Adrenal gland (tissue), 5 donors: Measurements from ENCODE around the gene LEKR1.
A peak's percentile ranks its signal among the peaks of the same experiment; 100 is the strongest.

Experiments used
- CTCF ChIP-seq, 6 experiments: fragments of 450-650 bp in 4 of 6; fragments of 200-600 bp in 2 of 6; sonication (generic) in 1 of 6; IDR thresholded peaks; 1 replicate in 5 of 6; 2 replicates in 1 of 6; pipeline versions ENCODE4 v1.5.1 to v1.8.0; 2016 to 2021; ENCODE audit warnings: antibody characterized with exemption in 6 of 6, mild to moderate bottlenecking in 2 of 6, moderate library complexity in 1 of 6
- POLR2A ChIP-seq, 2 donors: fragments of 450-650 bp; IDR thresholded peaks; one replicate each; pipeline ENCODE4 v1.6.1; 2017; ENCODE audit warnings: antibody characterized with exemption in 2 of 2, mild to moderate bottlenecking in 2 of 2, moderate library complexity in 1 of 2
- donor health status: DM: no; HTN: no; CAD: no.

- TF ChIP-seq CTCF (IDR thresholded peaks at IDR 0.05): no peak
- peak; percentile 67 to 82 for TF ChIP-seq POLR2A (IDR thresholded peaks at IDR 0.05)
Observed at GRCh38 chr3:156826144-156826895, at the start of gene LEKR1.
